Activated CD8-positive, alpha-beta memory T cell treated with anti-CD3 and anti-CD28 coated beads, Interleukin-2, amount 10 ng/mL, durations not matched to agents 7 days and 5 days (primary cell): ENCODE data around the gene ASZ1. TPM values are rescaled to one million over a fixed set of nuclear protein-coding genes. Genes with fewer than 3 reads are reported as not detected.

Experiments
- ATAC-seq: fragments of 150-1000 bp; cut with Tn5 transposase; one replicate; pipeline ENCODE4 v1.10.0; 2021; ENCODE audit warnings: moderate library complexity
- CTCF ChIA-PET: fragments of 350-600 bp; sonication (Branson Sonifier 250); formaldehyde crosslinking; loops from one replicate; lab custom pipeline; 2021; ENCODE audit warnings: antibody characterized with exemption; lab: Charles Lee
- DNase-seq: peaks from one replicate; pipeline ENCODE4 v3.0.0-alpha.2; 2020
- H3K27ac Mint-ChIP-seq: one replicate; pipeline ENCODE4 v1.8.0; 2021; ENCODE audit warnings: mild to moderate bottlenecking, mixed read lengths
- H3K27me3 Mint-ChIP-seq: one replicate; pipeline ENCODE4 v1.8.0; 2021; ENCODE audit warnings: mixed read lengths
- H3K36me3 Mint-ChIP-seq: one replicate; pipeline ENCODE4 v1.8.0; 2021; ENCODE audit warnings: mild to moderate bottlenecking, mixed read lengths
- H3K4me1 Mint-ChIP-seq: one replicate; pipeline ENCODE4 v1.8.0; 2021; ENCODE audit warnings: mixed read lengths
- H3K4me3 Mint-ChIP-seq: one replicate; pipeline ENCODE4 v1.8.0; 2021; ENCODE audit warnings: mild to moderate bottlenecking, moderate library complexity, mixed read lengths
- H3K9me3 Mint-ChIP-seq: one replicate; pipeline ENCODE4 v1.8.0; 2022; ENCODE audit warnings: low read depth, mixed read lengths
- total RNA-seq, 2 experiments: library from RNA; stranded (reverse); gene quantifications; one replicate each; pipeline ENCODE4 v1.2.3, GENCODE V29; 2021

The ASZ1 gene
- total RNA-seq, 2 experiments from 2014 or later = not detected

DNA sequence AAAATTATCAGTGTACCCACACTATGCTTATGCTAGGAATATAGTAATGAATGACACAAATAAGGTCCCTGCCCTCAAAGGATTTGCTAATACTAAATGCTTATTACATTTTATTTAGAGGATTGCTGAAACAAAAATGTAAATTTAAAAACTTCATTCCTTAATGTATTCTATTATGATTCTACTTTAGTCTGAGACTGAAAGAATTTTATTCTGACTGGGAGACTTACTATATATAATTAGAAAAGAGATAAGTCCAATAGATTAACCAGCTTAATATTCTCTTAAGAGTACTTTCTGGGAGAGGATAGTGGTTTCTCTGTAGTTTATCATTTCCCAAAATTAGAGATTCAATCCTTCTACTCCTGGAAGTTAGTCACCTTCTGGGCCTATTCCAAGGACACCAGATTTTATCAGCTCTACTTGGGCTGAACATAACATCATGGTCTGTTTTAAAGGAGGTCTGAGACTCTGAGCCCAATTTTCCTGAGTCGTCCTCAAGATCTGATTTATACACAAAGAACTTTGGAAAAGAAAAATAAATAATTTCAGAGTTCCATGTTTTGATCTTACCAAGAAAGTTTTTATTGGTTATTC is 41.1 kb downstream of the ASZ1 start:
- Mint-ChIP-seq H3K4me1 (no peaks in the 10 kb centered on the region), H3K4me3 (no peak overlapping the region), H3K9me3 (no peaks in the 10 kb centered on the region), H3K36me3 (no peaks in the 10 kb centered on the region), H3K27ac (no peak overlapping the region), H3K27me3 (no peaks in the 10 kb centered on the region)
- CTCF ChIA-PET = no interaction called here
- ATAC-seq = no peak
- no peak for DNase-seq

DNA sequence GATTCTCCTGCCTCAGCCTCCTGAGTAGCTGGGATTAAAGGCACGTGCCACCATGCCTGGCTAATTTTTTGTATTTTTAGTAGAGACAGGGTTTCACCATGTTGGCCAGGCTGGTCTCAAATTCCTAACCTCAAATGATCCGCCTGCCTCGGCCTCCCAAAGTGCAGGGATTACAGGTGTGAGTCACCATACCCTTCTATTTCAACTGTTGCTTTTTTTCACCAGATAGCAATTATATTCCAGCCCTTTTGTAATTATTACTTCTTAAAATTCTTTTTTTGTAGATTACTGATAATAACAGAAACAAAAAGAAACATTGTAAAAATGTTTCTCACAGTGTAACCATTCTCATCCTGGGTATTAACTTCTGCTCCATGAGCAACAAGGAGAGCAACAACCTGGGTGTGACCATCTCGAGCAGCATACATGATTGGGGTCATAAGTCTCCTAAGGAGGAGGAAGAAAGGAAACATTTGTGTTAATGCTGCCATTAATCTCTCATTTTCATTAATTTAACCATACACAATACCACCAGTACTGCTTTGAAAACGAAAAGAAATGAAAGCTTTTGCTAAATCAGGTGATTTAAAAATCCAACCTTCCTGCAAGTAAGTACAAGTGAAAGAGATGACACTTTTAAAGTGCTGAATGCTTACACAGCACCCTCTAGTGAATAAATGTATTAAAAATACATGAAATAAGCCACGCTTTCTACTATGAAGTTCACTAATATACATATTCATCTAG is 41.8 kb downstream of the ASZ1 start:
- CTCF ChIA-PET = no interaction called here
- H3K27me3 Mint-ChIP-seq = no peaks in the 10 kb centered on the region
- H3K9me3 Mint-ChIP-seq = no peaks in the 10 kb centered on the region
- H3K4me3 Mint-ChIP-seq = no peak overlapping the region
- DNase-seq (no peak), ATAC-seq (no peak)
- no peaks in the 10 kb centered on the region for H3K4me1 Mint-ChIP-seq
- H3K27ac Mint-ChIP-seq = no peak overlapping the region
- no peaks in the 10 kb centered on the region for H3K36me3 Mint-ChIP-seq

DNA sequence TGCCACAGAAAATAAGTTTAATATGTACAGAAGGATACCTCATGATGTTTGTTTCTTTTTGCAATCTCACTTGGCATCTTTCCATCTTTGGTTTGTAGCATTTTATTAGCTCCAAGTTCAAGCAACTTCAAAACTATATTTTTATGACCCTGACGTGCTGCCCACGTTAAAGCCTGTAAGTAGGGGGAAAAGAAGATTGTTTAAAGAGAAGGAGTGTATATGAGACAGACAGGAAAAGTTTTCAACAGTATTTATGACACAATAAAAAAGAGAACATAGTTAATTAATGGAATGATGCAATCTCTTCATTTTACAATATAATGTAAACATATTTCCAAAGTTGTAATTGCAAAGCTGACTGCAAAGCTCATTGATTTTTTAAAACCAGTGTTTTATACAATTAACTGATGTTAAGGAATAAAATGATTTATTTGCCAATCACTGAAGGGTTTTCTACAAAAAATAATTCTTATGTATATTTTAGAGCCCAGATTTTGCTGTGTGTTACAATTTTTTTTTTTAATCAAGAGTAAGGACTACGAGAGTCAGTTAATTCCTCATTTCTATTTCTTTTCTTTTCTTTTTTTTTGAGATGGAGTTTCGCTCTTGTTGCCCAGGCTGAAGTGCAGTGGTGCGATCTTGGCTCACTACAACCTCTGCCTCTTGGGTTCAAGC is 42.5 kb downstream of the ASZ1 start:
- no peak overlapping the region for H3K27ac Mint-ChIP-seq
- CTCF ChIA-PET = no interaction called here
- DNase-seq = no peak

DNA sequence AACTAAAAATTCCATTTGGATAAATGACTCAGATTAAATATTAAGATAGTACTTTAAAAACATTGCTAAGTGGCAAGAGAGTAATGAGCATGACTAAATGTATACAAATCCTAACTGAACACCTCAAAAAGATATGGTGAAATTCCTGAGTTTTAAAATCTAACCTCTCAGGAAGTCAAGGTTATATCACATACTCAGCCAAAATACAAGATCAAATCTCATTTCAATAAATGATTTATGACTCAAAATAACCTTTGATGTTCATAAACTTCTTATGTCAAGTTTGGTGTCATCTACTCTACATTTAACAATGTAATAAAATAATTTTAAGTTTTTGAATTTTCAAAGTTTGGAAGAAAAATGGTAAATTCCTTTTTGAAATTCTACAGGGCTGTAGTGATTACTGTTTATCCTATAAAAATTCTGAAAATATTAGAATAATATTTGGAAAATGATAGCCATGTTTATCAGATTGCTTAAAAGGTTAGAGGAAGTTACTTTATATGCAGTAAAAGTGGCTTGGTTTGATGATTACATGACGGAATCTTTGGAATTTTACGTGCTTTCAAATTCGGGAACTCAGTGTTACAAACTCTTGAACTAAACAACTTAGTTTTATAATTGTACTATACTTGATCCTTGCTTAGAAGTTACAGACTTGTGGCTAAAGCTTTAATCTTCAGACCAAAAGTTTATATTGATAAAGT is 43.7 kb downstream of the ASZ1 start:
- Mint-ChIP-seq H3K27me3 (no peaks in the 10 kb centered on the region), H3K27ac (no peak overlapping the region), H3K9me3 (no peaks in the 10 kb centered on the region), H3K36me3 (no peaks in the 10 kb centered on the region), H3K4me1 (no peaks in the 10 kb centered on the region), H3K4me3 (no peak overlapping the region)
- CTCF ChIA-PET = no interaction called here
- ATAC-seq (no peak), DNase-seq (no peak)

More for the DNA sequence above, 42.5 kb downstream of the ASZ1 start:
- Mint-ChIP-seq H3K9me3 (no peaks in the 10 kb centered on the region), H3K4me1 (no peaks in the 10 kb centered on the region), H3K27me3 (no peaks in the 10 kb centered on the region), H3K4me3 (no peak overlapping the region), H3K36me3 (no peaks in the 10 kb centered on the region)
- ATAC-seq = no peak

DNA sequence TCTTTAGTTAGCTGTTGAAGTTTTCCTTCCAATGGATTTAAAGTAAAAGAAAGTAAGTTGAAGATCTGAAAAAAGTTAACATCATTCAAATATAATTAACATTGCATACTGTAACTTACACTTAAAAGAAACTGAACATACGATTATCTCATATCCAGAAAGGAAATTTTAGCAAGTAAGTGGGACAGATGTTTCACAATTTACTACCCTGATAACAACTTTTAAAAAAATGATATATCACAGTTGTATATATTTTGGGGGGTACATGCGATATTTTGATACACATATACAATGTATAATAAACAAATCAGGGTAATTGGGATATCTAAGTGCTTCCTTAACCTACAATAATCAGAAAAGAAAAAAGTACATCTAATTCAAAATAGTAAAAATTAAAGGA is 44.2 kb downstream of the ASZ1 start:
- no peak overlapping the region for H3K27ac Mint-ChIP-seq
- H3K4me1 Mint-ChIP-seq = no peaks in the 10 kb centered on the region
- DNase-seq (no peak), ATAC-seq (no peak)
- H3K4me3 Mint-ChIP-seq = no peak overlapping the region
- CTCF ChIA-PET = no interaction called here
- H3K9me3 Mint-ChIP-seq = no peaks in the 10 kb centered on the region
- no peaks in the 10 kb centered on the region for H3K36me3 Mint-ChIP-seq
- no peaks in the 10 kb centered on the region for H3K27me3 Mint-ChIP-seq

DNA sequence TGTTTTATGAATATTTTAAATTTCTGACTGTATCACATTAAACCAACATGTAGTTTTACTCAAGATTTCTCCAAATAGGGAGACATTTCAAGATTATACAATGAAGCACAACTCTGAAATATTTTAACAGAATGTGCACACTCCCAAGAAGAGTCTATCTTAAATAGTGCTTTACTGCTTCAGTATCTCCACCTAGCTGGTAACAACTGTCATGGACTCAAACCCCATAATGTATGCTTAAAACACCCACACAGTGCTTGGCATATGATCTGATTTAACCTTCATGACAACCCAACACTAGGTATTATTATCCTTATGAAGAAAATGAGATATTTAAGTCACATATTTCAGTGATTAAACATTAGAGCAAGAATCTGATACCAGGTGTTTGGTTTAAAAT is 45.9 kb downstream of the ASZ1 start:
- H3K4me1 Mint-ChIP-seq = no peaks in the 10 kb centered on the region
- H3K4me3 Mint-ChIP-seq = no peak overlapping the region
- no peaks in the 10 kb centered on the region for H3K9me3 Mint-ChIP-seq
- no peaks in the 10 kb centered on the region for H3K27me3 Mint-ChIP-seq
- H3K36me3 Mint-ChIP-seq = no peaks in the 10 kb centered on the region
- DNase-seq = no peak
- CTCF ChIA-PET = no interaction called here
- ATAC-seq = no peak
- H3K27ac Mint-ChIP-seq = no peak overlapping the region

DNA sequence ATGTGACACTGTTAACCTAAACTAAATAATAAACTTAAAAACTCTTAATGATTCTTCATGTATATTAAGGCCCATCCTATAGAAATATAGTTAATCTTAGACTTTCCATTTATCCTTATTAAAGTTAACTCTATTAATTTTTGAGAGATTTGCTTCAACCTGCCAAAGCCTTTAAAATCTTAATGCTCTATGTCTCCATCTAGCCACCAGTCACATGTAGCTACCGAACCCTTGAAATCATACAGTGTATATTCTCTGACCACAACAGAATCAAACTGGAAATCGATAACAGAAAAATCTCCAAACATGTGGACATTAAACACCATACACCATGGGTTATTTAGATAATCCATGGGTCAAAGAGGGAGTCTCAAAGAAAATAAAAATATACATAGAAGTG is 51.9 kb downstream of the ASZ1 start:
- Mint-ChIP-seq H3K4me3 (no peak overlapping the region), H3K4me1 (no peaks in the 10 kb centered on the region), H3K27me3 (no peaks in the 10 kb centered on the region), H3K27ac (no peak overlapping the region), H3K9me3 (no peaks in the 10 kb centered on the region), H3K36me3 (no peaks in the 10 kb centered on the region)
- DNase-seq = no peak
- CTCF ChIA-PET = no interaction called here
- no peak for ATAC-seq

DNA sequence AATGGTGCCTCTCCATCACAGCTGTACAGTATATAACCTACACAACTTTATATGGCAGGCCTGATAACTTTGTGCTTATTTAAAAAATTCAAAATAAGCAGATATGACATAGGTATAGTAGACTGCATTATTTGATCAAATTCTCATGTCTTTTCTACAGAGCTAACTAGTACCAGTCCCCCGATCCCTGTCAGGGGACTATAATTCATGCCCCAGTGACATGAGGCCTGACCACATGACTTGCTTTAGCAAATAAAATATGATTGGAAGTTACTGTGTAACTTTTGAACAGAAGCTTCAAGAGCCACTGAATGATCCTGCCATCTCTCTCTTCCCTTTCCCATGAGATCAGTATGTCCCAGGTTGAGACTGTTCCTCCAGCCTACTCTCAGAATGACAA is 55.2 kb downstream of the ASZ1 start:
- ATAC-seq (no peak), DNase-seq (no peak)
- Mint-ChIP-seq H3K27me3 (no peaks in the 10 kb centered on the region), H3K4me1 (no peaks in the 10 kb centered on the region), H3K4me3 (no peak overlapping the region), H3K36me3 (no peaks in the 10 kb centered on the region), H3K27ac (no peak overlapping the region), H3K9me3 (no peaks in the 10 kb centered on the region)
- CTCF ChIA-PET = no interaction called here

DNA sequence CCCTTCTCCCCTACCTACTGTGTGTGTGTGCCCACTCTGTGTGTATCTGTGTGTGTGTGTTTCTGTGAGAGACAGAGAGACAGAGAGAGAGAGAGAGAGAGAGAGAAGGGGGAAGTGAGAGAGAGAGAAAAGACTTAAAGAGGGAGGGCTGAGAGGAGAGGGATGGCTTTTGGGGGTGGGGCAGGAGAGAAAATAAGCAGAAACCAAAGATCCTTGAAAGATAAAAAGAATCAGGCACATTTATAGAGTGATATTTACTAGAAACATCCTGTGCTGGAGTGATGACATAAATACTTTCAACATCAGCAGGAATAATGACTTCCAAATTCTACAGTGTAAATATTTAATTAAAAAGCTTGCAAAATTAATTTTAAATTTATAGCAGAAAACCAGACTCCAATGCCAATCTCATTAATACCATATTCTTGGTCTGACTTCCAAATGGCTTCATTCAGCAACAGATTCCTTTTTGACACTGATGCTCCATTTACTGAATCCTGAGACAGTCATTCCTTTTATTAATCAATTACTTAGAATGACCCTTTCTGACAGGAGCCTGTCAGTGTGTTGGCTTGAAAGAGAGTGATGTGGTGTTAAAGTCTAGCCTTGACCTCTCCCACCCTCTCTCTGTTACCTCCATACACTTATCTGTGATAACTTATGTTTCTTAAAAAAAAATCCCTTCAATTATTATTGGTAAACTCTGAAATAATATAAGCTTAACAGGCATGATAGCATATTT is 62.8 kb downstream of the ASZ1 start:
- no peak for ATAC-seq
- no peaks in the 10 kb centered on the region for H3K36me3 Mint-ChIP-seq

DNA sequence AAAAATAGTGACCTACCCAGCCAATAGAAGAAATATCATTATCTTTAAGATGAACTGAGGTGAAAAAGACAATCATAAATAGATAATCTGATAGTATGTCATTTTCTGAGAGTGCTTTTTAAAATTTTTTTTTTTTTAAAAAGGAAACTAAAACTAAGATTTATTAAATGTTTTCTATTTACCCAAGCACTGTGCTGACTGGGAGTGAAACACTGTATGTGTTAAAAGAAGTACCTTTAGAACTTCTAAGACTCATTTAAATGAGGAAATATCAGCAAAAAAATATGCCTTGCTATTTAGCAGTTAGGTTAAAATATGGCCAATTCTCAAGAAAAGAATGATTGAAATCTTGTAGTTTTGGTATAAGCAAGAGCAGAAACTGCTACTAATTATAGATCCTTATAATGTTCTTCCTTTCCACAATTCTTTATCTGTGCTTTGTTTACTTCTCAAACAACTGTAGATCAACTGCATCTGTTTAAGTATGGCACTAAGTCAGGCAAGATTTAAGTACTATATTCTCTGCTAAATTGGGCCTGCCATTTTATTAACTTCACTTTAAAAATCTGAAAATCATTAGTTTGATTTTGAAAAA is 64.9 kb downstream of the ASZ1 start:
- Mint-ChIP-seq H3K27me3 (no peaks in the 10 kb centered on the region), H3K27ac (no peak overlapping the region)
- CTCF ChIA-PET = no interaction called here

More for the DNA sequence above, 62.8 kb downstream of the ASZ1 start:
- Mint-ChIP-seq H3K27ac (no peak overlapping the region), H3K27me3 (no peaks in the 10 kb centered on the region), H3K4me3 (no peak overlapping the region), H3K4me1 (no peaks in the 10 kb centered on the region), H3K9me3 (peaks cover 3% of the 10 kb centered on the region)
- CTCF ChIA-PET = no interaction called here
- DNase-seq = no peak

DNA sequence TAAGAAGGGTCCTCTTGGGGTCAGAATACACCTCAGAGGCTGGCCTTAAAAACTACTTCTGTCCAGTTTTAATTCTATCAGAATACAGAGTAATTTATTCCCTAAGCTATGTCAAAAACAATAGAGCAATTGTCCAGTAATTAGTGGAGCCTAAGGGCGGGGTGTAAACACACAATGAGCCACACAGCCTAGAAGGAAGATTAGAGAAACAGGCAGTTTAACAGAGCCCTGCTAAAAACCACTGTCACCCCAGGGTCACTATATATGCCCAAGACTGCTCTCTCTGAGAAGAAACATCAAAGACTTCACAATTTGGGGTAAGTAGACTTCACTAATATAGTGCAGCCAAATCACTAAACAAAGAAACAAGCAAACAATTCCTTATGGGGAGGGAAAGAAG is 77.3 kb downstream of the ASZ1 start:
- H3K4me3 Mint-ChIP-seq = no peak overlapping the region
- H3K27me3 Mint-ChIP-seq = no peaks in the 10 kb centered on the region
- CTCF ChIA-PET = no interaction called here
- no peak for ATAC-seq
- H3K4me1 Mint-ChIP-seq = no peaks in the 10 kb centered on the region
- H3K27ac Mint-ChIP-seq = no peak overlapping the region
- no peaks in the 10 kb centered on the region for H3K36me3 Mint-ChIP-seq
- no peaks in the 10 kb centered on the region for H3K9me3 Mint-ChIP-seq
- no peak for DNase-seq

More for the DNA sequence above, 64.9 kb downstream of the ASZ1 start:
- no peaks in the 10 kb centered on the region for H3K36me3 Mint-ChIP-seq
- no peak for DNase-seq
- H3K9me3 Mint-ChIP-seq = peaks cover 3% of the 10 kb centered on the region
- ATAC-seq = no peak
- no peak overlapping the region for H3K4me3 Mint-ChIP-seq
- no peaks in the 10 kb centered on the region for H3K4me1 Mint-ChIP-seq

DNA sequence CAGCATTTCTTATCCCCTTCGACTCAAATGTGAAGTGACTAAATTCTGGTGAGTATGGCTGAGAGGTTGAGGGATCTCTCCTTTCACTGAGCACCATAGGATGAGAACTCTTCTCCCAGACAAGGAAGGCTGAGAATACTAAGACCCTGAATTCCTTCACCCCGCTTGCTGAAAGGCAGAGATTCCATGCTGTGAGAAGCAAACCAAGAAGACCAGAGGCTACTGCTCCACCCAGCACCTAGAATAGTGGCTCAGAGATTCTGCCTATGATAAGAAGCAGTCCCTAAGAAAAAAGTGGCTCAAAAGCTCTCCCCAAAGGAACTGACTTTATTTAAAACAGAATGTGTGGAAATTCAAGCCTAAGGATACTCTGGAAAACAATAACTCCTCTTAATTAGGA is 77.7 kb downstream of the ASZ1 start:
- CTCF ChIA-PET = no interaction called here
- Mint-ChIP-seq H3K27me3 (no peaks in the 10 kb centered on the region), H3K9me3 (no peaks in the 10 kb centered on the region), H3K4me3 (no peak overlapping the region), H3K4me1 (no peaks in the 10 kb centered on the region), H3K36me3 (no peaks in the 10 kb centered on the region), H3K27ac (no peak overlapping the region)
- ATAC-seq (no peak), DNase-seq (no peak)
